ENCODE measurements around the gene PANK4. TPM values are rescaled to one million over a fixed set of nuclear protein-coding genes. Genes with fewer than 3 reads are reported as not detected.

Gene PANK4
- total RNA-seq, 6 donors from 2014 or later: 20.7 to 123 (median 36.9) TPM

DNA sequence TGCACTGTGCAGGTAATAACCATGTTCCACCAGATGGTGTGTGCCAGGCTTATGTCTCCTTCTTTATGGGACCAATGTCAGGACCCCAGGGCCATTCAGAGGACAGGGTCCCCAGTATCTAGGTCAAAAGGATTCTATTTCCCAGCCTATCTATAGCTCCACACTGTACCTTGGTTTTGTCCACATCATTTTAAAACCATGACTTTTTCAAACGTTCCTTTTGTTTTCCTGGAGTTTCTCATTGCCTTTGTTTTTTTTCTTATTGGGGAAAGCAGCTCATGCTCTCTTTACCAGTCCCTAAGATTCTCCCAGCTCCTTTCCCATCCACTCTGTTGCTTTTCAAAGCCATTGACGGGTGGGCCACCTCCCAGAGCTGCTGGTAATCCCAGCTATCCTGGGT, 37.7 kb downstream of the PANK4 start:
- H3K27ac ChIP-seq: no peak overlapping the region
- DNase-seq (no peak), ATAC-seq (ENCODE audit: low FRiP score in 2 of 2) (no peak)
- H3K4me1 ChIP-seq: no peaks in the 10 kb centered on the region
- peaks cover 0 to 14% (median 3%) of the 10 kb centered on the region in 4 donors for H3K9me3 ChIP-seq
- TF ChIP-seq, protein P1, sequence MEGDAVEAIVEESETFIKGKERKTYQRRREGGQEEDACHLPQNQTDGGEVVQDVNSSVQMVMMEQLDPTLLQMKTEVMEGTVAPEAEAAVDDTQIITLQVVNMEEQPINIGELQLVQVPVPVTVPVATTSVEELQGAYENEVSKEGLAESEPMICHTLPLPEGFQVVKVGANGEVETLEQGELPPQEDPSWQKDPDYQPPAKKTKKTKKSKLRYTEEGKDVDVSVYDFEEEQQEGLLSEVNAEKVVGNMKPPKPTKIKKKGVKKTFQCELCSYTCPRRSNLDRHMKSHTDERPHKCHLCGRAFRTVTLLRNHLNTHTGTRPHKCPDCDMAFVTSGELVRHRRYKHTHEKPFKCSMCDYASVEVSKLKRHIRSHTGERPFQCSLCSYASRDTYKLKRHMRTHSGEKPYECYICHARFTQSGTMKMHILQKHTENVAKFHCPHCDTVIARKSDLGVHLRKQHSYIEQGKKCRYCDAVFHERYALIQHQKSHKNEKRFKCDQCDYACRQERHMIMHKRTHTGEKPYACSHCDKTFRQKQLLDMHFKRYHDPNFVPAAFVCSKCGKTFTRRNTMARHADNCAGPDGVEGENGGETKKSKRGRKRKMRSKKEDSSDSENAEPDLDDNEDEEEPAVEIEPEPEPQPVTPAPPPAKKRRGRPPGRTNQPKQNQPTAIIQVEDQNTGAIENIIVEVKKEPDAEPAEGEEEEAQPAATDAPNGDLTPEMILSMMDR (IDR thresholded peaks at IDR 0.05): no peak
- TF ChIP-seq EP300 (IDR thresholded peaks at IDR 0.05) (no peak), POLR2A (IDR thresholded peaks at IDR 0.05) (no peak), POLR2AphosphoS5 (IDR thresholded peaks at IDR 0.05) (no peak)
- H3K27me3 ChIP-seq: no peaks in the 10 kb centered on the region
- no peak overlapping the region for H3K4me3 ChIP-seq
- no peaks in the 10 kb centered on the region for H3K36me3 ChIP-seq
- WGBS, 2 donors: 72 to 90% methylated on average over 2 of the region's 2 CpGs

DNA sequence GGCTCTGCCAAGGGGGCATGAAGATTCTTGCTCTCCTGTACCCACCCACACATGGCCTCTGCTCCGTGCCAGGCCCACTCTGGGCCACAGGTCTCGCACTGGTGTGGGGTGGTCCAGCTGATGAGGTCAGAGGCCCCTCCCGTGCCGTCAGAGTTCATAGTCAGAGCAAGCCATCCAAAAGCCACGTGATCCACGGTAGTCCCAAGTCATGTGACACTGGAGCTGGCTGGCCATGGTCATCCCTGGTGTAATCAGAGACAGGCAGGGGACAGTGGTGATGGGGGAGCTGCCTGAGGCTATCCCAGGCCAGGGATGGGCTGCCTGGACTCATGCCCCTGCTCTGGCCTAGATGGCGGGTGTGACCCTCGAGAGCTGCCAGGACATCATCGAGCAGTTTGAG, 39.8 kb downstream of the PANK4 start:
- H3K27ac ChIP-seq: no peak overlapping the region

DNA sequence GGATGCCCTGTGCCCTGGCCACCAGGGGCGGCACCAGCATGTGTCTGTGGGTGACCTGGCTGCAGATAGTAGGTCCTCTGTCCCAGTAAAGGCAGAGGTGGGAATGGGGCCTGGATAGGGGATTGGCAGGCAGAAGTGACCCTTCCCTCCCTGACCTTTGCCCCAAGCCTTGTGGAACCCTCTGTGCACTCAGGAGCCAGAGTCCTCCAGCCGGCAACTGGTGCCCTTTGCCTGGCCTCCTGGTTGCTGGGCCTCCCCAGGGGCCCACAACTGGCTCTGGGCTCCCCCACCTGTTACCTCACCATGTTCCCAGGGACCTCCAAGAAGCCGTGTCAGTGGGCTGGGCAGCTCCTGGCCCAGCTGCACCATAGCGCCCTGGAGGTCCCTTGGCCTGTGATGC, 40.4 kb downstream of the PANK4 start:
- H3K27ac ChIP-seq: no peak overlapping the region
- 84% methylated on average over 4 of the region's 4 CpGs; no CpG with 5 or more reads in 1 of the 2 donors for WGBS, 2 donors
- H3K9me3 ChIP-seq: peaks cover 0 to 14% (median 3%) of the 10 kb centered on the region in 4 donors
- H3K4me1 ChIP-seq: no peaks in the 10 kb centered on the region
- H3K36me3 ChIP-seq: no peaks in the 10 kb centered on the region
- ATAC-seq (ENCODE audit: low FRiP score in 2 of 2): no peak
- no peak for DNase-seq
- no peak for TF ChIP-seq EP300 (IDR thresholded peaks at IDR 0.05)
- TF ChIP-seq, protein P1 (IDR thresholded peaks at IDR 0.05): no peak
- no peak for TF ChIP-seq POLR2AphosphoS5 (IDR thresholded peaks at IDR 0.05)
- no peak for TF ChIP-seq POLR2A (IDR thresholded peaks at IDR 0.05)
- no peak overlapping the region for H3K4me3 ChIP-seq
- H3K27me3 ChIP-seq: no peaks in the 10 kb centered on the region

More for the DNA sequence above, 39.8 kb downstream of the PANK4 start:
- Histone ChIP-seq H3K27me3 (no peaks in the 10 kb centered on the region), H3K36me3 (no peaks in the 10 kb centered on the region), H3K4me1 (no peaks in the 10 kb centered on the region), H3K9me3 (peaks cover 0 to 14% (median 3%) of the 10 kb centered on the region in 4 donors), H3K4me3 (no peak overlapping the region)
- TF ChIP-seq POLR2A (IDR thresholded peaks at IDR 0.05) (no peak), POLR2AphosphoS5 (IDR thresholded peaks at IDR 0.05) (no peak)
- 93% methylated on average over 6 of the region's 9 CpGs; no CpG with 5 or more reads in 1 of the 2 donors for WGBS, 2 donors
- DNase-seq: no peak
- no peak for ATAC-seq (ENCODE audit: low FRiP score in 2 of 2)

DNA sequence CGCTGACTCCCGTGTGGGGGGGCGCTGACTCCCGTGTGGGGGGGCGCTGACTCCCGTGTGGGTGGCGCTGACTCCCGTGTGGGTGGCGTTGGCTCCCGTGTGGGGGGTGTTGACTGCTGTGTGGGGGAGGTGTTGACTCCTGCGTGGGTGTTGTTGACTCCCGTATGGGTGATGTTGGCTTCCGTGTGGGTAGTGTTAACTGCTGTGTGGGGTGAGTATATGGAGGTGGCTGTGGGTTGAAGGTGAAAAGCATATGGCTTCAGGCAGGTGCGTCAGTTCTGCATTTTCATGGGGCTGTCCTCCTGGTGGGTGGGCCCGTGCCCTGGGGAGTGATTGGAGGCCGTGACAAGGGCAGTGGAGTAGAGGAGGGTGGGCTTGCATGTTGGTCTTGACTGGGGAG, 42.4 kb downstream of the PANK4 start:
- no peak for TF ChIP-seq POLR2A (IDR thresholded peaks at IDR 0.05)
- TF ChIP-seq, protein P1 (IDR thresholded peaks at IDR 0.05): no peak
- no peak for TF ChIP-seq POLR2AphosphoS5 (IDR thresholded peaks at IDR 0.05)
- TF ChIP-seq EP300 (IDR thresholded peaks at IDR 0.05): no peak
- WGBS, 2 donors: 85 to 86% methylated on average over 7 to 16 of the region's 16 CpGs
- ATAC-seq (ENCODE audit: low FRiP score in 2 of 2) (no peak), DNase-seq (no peak)
- peaks cover 0 to 10% (median 3%) of the 10 kb centered on the region in 4 donors for H3K9me3 ChIP-seq
- no peak overlapping the region for H3K27ac ChIP-seq
- H3K27me3 ChIP-seq: no peaks in the 10 kb centered on the region
- H3K36me3 ChIP-seq: no peaks in the 10 kb centered on the region
- H3K4me3 ChIP-seq: no peak overlapping the region
- no peaks in the 10 kb centered on the region for H3K4me1 ChIP-seq

DNA sequence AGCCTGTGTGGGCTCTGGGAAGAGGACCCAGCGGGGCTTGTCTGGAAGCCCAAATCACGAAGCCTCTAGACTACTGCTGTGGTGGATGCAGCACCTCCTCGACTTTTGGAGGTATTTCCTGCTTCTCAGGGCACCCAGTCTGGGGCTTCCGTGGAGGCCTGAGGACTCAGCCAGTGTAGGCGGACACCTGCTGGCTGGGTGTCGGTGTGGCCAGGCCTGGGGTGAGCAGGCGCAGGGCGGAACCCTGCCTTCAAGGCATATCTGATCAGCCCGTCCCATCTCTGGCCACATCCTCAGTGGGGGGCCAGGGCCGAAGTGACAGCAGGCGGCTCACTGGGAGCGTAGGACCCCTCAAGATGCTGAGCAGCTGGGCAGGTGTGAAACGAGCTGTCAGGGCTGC, 43.4 kb downstream of the PANK4 start:
- ATAC-seq (ENCODE audit: low FRiP score in 2 of 2) (no peak), DNase-seq (no peak)
- Histone ChIP-seq H3K27me3 (no peaks in the 10 kb centered on the region), H3K9me3 (peaks cover 0 to under 1% (median 0%) of the 10 kb centered on the region in 4 donors), H3K4me1 (no peaks in the 10 kb centered on the region), H3K4me3 (no peak overlapping the region), H3K36me3 (no peaks in the 10 kb centered on the region), H3K27ac (no peak overlapping the region)
- no peak for TF ChIP-seq POLR2AphosphoS5 (IDR thresholded peaks at IDR 0.05)
- no peak for TF ChIP-seq EP300 (IDR thresholded peaks at IDR 0.05)
- TF ChIP-seq, protein P1 (IDR thresholded peaks at IDR 0.05): no peak
- TF ChIP-seq POLR2A (IDR thresholded peaks at IDR 0.05): no peak
- WGBS, 2 donors: 84 to 100% methylated on average over 3 to 13 of the region's 13 CpGs
